ENCODE results near the gene DOCK6. TPM values are rescaled to one million over a fixed set of nuclear protein-coding genes. Genes with fewer than 3 reads are reported as not detected.

Gene DOCK6
- total RNA-seq, 1 donor from 2014 or later = 35.0 TPM

GRCh38 chr19:11273989-11274388 lies 11.7 kb upstream of the DOCK6 start:
- DNase-seq = no peak

- no peak for DNase-seq
These were observed 11.0 kb upstream of the DOCK6 start for GRCh38 chr19:11273296-11273695.

GRCh38 chr19:11269408-11269807 lies 7.1 kb upstream of the DOCK6 start:
- no peak for DNase-seq

- DNase-seq = peak; percentile 33
These were observed 6.5 kb upstream of the DOCK6 start for GRCh38 chr19:11268783-11269267.

DNA sequence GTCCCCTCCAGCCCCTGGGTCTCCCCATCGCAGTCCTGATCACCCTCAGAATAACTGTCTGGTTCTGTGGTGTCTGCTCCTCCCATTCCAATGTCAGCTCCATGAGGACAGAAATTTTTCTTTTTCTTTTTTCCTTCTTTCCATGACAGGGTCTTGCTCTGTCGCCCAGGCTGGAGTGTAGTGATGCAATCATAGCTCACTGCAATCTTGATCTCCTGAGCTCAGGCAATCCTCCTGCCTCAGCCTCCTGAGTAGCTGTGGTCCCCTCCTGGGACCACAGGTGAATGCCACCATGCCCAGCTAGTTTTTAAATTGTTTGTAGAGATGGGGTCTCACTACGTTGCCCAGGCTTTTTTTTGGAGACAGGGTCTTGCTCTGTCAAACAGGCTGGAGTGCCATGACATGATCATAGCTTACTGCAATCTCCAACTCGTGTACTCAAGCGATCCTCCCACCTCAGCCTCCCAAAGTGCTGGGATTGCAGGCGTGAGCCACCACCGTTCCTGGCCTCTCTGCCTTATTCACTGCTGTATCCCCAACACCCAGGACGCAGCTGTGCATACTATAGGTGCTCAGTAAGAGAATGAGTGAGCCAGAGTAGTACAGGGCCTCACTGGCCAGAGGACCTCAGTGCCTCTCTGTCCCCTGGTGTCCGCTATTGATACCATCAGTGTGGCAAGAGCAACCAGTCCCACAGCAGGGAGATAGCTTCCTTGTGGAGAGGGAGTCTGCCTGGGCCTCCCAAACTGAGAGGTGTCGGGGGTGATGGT lies 5.2 kb upstream of the DOCK6 start:
- no peak for DNase-seq

GRCh38 chr19:11265785-11266236 lies 3.5 kb upstream of the DOCK6 start:
- DNase-seq = no peak

DNA sequence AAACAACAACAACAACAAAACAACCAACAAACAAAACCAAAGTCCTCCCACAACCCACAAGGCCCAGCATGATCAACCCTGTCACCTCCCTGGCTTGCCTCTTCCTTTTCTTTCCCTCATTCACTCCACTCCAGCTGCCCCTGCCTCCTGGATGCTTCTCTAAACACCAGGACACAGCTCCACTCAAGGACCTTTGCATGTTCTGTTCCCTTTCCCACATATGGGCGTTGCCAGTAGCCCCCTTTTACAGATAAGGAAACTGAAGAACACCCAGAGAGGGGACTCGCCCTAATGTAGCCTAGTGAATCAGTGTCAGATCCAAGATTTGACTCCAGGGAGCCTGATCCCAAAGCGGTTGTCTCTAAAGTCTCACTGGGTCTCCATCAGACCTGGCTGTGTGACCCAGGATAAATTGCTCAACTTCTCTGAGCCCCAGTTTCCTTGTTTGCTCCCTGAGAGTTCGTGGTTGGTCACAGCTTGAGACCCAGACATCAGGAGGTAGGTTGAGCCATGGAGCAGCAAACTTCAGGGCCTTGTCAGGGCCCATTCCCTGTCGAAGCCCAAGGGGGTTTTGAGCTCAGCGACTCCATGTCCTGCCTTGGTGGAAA lies 3.0 kb upstream of the DOCK6 start:
- no peak for DNase-seq

- DNase-seq = peak; percentile 15
These were observed 2.3 kb upstream of the DOCK6 start for GRCh38 chr19:11264452-11265176.

DNA sequence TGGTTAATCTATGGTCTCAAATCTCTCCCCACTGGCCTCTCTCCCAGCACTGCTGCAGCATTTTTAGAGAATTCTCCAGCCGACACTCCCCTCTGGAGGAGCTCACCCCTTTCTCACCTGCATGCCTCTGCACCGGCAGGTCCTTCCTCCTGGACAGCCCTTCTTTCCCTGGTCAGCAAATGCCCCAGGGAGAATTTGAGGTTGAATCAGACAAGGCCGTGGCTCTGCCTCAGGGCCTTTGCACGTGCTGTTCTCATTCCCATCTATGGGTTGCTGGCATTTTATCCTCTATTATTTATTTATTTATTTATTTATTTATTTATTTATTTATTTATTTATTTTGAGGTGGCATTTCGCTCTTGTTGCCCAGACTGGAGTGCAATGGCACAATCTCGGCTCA lies 1.4 kb upstream of the DOCK6 start:
- no peak for DNase-seq

- DNase-seq = no peak
These were observed 823 bp downstream of the DOCK6 start for GRCh38 chr19:11261431-11261970.

GRCh38 chr19:11260996-11261395 lies 1.3 kb downstream of the DOCK6 start:
- no peak for DNase-seq

DNA sequence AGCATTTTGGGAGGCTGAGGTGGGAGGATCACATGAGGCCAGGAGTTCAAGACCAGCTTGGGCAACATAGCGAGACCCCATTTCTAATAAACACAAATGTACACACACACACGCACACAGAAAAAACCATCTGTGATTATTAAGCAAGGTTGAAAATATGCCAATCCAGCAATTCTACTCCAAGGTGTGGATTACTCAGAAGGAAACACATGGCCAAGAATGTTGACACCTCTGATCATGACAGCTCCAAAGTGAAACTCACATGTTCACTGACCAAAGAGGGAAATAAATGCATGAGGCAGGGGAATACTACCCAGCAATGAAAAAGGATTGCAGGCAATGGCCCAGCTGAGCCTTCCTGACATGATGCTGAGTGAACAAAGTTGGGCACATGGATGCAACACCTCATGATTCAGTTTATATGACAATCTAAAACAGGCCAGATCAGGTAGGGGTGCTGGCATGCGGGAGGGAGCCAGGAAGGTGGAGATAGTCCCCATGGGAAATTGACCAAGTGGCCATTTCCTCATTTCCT lies 4.4 kb downstream of the DOCK6 start:
- DNase-seq = no peak

DNA sequence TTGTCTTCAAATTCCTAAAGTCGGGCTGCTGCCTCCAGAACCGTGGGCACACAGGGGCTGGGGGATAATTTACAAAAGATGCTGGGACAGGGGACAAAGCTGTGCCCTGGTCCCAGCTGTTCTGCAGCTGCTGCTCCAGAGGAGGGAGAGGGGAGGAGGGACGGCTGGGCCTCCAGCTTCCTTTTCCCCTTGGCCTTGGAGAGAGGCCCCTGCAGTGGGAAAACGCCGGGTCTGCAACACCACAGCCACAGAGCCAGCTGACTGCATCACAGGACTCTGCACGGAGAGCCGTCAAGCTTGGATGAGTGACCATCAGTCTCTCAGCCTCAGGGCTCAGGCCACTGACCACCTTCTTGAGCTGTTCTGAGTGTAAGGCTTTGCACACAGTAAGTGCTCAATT lies 6.1 kb downstream of the DOCK6 start:
- DNase-seq = peak; percentile 72

DNA sequence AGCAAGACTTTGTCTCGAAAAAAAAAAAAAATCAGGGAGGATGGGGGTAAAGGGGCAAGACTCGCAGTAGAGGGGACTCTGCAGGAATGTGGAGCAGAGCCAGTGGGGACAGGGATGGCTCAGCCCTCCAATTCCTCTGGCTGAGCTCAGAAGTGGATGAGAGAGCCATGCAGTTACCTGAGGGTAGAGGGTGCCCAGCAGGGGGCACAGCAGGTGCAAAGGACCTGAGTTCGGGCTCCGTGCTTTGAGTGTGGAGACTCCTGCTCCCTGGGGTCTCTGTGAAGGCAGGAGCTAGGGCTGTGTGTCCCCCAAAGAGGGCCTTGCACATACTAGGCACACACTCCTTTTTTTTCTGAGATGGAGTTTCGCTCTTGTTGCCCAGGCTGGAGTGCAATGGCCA lies 7.7 kb downstream of the DOCK6 start:
- DNase-seq = no peak

DNA sequence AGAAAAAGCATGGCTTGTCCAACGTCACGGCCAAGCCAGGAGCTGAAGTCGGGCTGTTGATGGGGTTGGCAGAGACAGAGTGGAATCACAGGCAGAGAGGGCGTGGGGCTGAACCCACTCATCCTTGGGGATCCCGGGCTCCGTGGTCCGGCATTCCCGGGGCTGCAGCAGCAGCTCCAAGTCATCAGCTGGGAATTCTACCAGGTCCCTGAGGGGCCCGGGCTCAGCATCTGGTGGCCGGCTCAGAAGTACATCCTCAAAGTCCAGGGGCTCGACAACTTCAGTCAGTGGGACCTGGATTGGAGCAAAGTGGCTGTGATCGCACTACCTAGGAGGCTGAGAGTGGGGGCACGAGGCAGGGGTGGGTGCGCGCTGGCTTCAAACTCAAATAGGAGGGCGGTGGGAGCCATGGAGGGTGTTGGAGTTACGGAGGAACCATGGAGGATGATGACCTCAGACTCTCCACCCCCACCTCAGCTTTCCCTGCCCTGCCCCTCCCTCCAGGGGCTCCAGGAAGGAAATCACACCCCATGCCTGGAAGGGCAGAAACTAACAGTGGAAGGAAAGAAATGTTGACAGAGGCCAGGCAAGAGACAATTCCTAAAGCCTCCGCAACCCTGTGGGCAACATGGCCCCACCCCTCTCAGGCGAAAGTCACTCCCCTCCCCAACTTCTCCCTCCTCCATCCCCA lies 9.5 kb downstream of the DOCK6 start:
- DNase-seq = no peak

DNA sequence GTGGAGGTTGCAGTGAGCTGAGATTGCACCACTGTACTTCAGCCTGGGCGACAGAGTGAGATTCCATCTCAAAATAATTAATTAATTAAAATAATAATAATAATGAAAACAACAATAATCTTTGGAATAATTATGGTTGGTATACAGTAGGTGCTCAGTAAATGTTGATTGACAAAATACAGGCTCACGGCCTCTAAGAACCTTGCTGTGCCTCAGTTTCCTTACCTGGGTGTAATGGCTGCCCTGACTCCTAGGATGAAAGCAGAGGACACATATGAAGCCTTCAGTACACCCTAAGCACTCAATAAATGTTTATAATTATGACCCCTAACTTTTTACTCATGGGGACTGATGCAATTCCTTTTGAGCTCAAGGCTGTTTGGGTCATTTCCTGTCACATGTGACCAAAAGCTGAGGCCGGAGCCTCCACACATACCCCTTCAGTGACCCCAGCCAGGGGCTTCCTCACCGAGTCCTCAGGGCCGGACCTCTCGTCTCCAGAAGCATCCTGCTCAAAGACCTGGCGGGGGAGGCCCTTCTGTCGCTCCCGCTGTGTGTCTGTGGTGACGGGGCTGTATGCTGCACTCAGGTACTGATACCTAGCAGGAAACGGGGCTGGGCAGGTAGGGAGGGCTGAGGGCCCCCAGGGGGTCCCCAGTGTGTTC lies 10.5 kb downstream of the DOCK6 start:
- no peak for DNase-seq

DNA sequence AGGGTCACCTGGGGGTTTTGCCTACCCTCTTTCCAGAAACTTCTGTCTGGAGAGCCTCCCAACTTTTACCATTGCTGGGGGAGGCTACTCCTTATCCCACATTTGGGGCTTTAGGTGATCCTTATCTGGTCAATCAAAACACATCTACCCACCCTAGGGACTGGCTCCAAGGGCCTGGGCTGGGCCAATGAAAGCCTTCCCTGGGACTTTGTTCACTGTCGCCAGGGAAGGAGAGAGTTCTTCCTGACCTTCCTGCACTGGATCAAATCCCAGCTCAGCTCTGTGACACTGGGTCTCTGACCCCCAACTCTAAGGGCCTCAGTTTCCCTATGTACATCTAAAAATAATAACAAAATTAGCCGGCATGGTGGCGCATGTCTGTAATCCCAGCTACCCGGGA lies 11.1 kb downstream of the DOCK6 start:
- DNase-seq = no peak

DNA sequence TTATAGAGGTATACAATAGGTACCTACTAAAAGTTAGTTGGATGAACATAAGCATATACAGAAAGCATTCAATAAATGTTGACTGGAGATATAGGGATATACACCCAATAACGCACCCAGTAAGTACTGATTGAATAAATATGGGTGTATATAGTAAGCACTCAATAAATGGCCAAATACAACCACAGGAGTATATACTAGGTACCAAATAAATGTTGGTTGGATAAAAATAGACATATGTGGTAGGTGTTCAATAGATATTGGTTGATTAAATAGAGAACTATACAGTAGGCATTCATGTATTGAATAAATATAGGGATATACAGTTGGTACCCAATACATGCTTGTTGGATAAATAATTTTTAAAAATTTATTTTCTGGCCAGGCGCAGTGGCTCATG lies 13.5 kb downstream of the DOCK6 start:
- DNase-seq = no peak

DNA sequence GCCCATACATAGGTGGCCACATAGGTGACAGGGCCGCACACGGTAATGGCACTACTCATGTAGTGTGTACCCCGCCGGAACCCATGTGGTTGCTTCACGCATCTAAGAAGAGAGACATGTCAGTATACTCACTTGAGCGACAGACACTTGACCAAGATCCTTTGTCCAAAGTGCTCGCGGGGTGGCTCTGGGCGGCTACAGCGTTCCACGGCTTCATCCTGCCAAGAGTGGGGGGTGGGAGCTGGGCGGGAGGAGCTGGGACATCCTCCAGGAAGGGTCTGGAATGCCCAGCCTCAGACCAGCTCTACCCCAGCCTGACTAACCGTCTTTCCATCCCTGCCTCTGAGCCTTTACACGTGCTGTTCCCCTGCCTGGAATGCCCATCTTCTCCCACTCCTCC lies 14.4 kb downstream of the DOCK6 start:
- no peak for DNase-seq

DNA sequence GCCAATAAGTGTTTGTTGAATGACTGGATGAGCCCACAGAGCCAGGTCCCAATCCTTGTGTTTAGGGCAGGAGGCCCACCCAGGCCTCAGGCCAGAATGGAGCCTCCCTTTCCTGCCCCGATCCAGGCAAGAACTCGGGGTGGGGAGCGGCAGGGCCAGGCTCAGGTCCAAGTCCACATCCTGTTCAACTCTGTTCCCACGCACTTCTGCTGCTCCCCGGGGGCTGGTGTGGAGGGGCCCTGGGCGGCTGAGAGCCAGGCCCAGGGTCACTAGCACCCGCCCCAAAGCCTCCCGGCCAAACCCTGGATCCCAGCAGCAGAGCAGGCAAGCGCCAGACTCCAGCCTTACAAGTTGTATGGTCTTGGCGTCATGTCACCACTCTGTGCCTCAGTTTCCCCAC lies 14.9 kb downstream of the DOCK6 start:
- DNase-seq = peak; percentile 47

- DNase-seq = no peak
These were observed 15.4 kb downstream of the DOCK6 start for GRCh38 chr19:11246941-11247340.
